Fibroblast of gingiva (primary cell): Measurements from ENCODE around the gene MGMT.

Experiments used
- DNase-seq: peaks from one replicate; pipeline ENCODE4 v3.0.0-alpha.2; 2011; ENCODE audit warnings: low read depth

Gene MGMT

GRCh38 chr10:129730272-129730992 lies 263.4 kb downstream of the MGMT start:
- no peak for DNase-seq

GRCh38 chr10:129730993-129731325 lies 263.9 kb downstream of the MGMT start:
- DNase-seq, result no peak

GRCh38 chr10:129740532-129741279 lies 273.7 kb downstream of the MGMT start:
- DNase-seq, result no peak

- no peak for DNase-seq
Measured at GRCh38 chr10:129741280-129741977, 274.4 kb downstream of the MGMT start.

GRCh38 chr10:129741978-129742741 lies 275.1 kb downstream of the MGMT start:
- DNase-seq, result no peak

GRCh38 chr10:129742742-129743550 lies 275.9 kb downstream of the MGMT start:
- no peak for DNase-seq

GRCh38 chr10:129743738-129744133 lies 276.7 kb downstream of the MGMT start:
- DNase-seq, result no peak

GRCh38 chr10:129744134-129745111 lies 277.4 kb downstream of the MGMT start:
- no peak for DNase-seq

- DNase-seq, result no peak
Measured at GRCh38 chr10:129745186-129745750, 278.2 kb downstream of the MGMT start.

GRCh38 chr10:129754211-129755050 lies 287.4 kb downstream of the MGMT start:
- DNase-seq, result no peak

GRCh38 chr10:129755158-129755591 lies 288.1 kb downstream of the MGMT start:
- no peak for DNase-seq

- DNase-seq, result no peak
Measured at GRCh38 chr10:129755621-129756020, 288.6 kb downstream of the MGMT start.

GRCh38 chr10:129756912-129757901 lies 290.2 kb downstream of the MGMT start:
- no peak for DNase-seq

- no peak for DNase-seq
Measured at GRCh38 chr10:129758207-129759021, 291.4 kb downstream of the MGMT start.

GRCh38 chr10:129759214-129760002 lies 292.4 kb downstream of the MGMT start:
- no peak for DNase-seq

GRCh38 chr10:129760003-129760315 lies 292.9 kb downstream of the MGMT start:
- DNase-seq, result no peak
